Ishikawa (cell line): ENCODE results near the gene PGAM2.

ENCODE experiments used
- CEBPB ChIP-seq: IDR thresholded peaks from 2 replicates; pipeline ENCODE4 v1.6.1; 2012
- CREB1 ChIP-seq: IDR thresholded peaks from 2 replicates; pipeline ENCODE4 v1.6.1; 2012; ENCODE audit warnings: low read depth
- EGR1 ChIP-seq: IDR thresholded peaks from 2 replicates; pipeline ENCODE4 v1.6.1; 2012
- EP300 ChIP-seq: IDR thresholded peaks from 2 replicates; pipeline ENCODE4 v1.6.1; 2012; ENCODE audit warnings: borderline replicate concordance
- FOXM1 ChIP-seq: IDR thresholded peaks from 2 replicates; pipeline ENCODE4 v1.6.1; 2012; ENCODE audit warnings: low read depth, borderline replicate concordance
- NFIC ChIP-seq: IDR thresholded peaks from 2 replicates; pipeline ENCODE4 v1.6.1; 2012
- RAD21 ChIP-seq: IDR thresholded peaks from 2 replicates; pipeline ENCODE4 v1.6.1; 2012; ENCODE audit warnings: low read depth
- TAF1 ChIP-seq: IDR thresholded peaks from 2 replicates; pipeline ENCODE4 v1.6.1; 2012; ENCODE audit warnings: low read depth, mild to moderate bottlenecking
- TCF12 ChIP-seq: IDR thresholded peaks from 2 replicates; pipeline ENCODE4 v1.6.1; 2012; ENCODE audit warnings: low read depth
- TEAD4 ChIP-seq: IDR thresholded peaks from 2 replicates; pipeline ENCODE4 v1.6.1; 2012
- YY1 ChIP-seq: IDR thresholded peaks from 2 replicates; pipeline ENCODE4 v1.6.1; 2012; ENCODE audit warnings: low read depth
- ZBTB7A ChIP-seq: IDR thresholded peaks from 2 replicates; pipeline ENCODE4 v1.6.1; 2012; ENCODE audit warnings: low read depth
- TF ChIP-seq, protein P1 (sequence below): IDR thresholded peaks from 2 replicates; pipeline ENCODE4 v1.6.1; 2012
- TF ChIP-seq, protein P2 (sequence below): IDR thresholded peaks from 2 replicates; pipeline ENCODE4 v1.6.1; 2012; ENCODE audit warnings: low read depth, mild to moderate bottlenecking
- TF ChIP-seq, protein P3 (sequence below): IDR thresholded peaks from 2 replicates; pipeline ENCODE4 v1.6.1; 2012

PGAM2 gene

DNA sequence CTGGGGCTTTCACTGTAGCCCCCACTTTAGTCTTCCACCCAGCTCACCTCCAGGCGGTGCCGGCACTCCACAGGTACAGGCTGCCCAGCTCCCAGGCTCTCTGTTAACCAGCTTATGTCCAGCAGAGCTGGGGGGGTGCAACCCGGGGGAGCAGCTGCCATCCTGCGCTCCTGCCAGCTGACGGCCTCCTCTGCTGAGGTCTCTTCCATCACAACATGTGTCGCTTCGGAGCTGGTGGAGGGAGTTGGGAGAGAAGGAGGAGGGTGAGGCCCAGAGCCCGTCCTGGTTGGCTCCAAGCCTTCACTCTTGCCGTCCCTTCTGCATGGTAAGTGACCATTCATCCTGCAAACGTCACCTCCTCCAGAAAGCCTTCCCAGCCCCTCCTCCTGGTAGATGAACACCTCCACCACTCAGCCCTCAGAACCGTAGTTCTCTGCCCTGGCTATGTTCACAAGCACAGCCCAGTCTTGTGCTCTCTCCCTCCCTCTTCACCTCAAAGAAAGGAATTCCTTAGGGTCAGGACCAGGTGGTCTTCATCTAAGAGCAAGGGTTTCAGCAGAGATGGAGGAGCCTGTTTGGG is 15.4 kb upstream of the PGAM2 start:
- TF ChIP-seq RAD21 (no peak), ZBTB7A (no peak), CEBPB (no peak), EP300 (no peak), NFIC (no peak), CREB1 (no peak), YY1 (no peak), EGR1 (no peak), TAF1 (no peak)
- TF ChIP-seq, protein P1, sequence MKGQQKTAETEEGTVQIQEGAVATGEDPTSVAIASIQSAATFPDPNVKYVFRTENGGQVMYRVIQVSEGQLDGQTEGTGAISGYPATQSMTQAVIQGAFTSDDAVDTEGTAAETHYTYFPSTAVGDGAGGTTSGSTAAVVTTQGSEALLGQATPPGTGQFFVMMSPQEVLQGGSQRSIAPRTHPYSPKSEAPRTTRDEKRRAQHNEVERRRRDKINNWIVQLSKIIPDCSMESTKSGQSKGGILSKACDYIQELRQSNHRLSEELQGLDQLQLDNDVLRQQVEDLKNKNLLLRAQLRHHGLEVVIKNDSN, result no peak
- TF ChIP-seq, protein P2, sequence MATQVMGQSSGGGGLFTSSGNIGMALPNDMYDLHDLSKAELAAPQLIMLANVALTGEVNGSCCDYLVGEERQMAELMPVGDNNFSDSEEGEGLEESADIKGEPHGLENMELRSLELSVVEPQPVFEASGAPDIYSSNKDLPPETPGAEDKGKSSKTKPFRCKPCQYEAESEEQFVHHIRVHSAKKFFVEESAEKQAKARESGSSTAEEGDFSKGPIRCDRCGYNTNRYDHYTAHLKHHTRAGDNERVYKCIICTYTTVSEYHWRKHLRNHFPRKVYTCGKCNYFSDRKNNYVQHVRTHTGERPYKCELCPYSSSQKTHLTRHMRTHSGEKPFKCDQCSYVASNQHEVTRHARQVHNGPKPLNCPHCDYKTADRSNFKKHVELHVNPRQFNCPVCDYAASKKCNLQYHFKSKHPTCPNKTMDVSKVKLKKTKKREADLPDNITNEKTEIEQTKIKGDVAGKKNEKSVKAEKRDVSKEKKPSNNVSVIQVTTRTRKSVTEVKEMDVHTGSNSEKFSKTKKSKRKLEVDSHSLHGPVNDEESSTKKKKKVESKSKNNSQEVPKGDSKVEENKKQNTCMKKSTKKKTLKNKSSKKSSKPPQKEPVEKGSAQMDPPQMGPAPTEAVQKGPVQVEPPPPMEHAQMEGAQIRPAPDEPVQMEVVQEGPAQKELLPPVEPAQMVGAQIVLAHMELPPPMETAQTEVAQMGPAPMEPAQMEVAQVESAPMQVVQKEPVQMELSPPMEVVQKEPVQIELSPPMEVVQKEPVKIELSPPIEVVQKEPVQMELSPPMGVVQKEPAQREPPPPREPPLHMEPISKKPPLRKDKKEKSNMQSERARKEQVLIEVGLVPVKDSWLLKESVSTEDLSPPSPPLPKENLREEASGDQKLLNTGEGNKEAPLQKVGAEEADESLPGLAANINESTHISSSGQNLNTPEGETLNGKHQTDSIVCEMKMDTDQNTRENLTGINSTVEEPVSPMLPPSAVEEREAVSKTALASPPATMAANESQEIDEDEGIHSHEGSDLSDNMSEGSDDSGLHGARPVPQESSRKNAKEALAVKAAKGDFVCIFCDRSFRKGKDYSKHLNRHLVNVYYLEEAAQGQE, result no peak

DNA sequence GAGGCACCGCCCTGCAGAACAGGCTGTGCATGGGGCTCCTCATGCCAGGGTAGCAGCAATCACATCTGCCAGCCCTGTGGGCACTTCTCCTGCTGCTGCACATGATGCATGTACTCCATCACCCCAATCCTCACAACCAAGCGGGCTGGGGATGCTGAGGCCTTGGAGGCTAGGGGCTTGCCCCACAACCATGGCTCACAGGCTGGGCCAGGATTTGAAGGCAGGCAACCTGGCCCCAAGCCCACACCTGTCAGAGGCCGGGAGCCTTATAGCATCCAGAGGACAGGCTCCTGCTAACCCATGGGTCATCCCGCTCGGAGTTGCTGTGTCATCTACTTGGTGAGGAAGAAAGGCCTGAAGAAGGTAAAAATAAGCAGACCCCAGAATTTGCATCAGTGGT is 14.8 kb upstream of the PGAM2 start:
- TF ChIP-seq EGR1, result no peak
- TF ChIP-seq ZBTB7A, result no peak
- TF ChIP-seq TAF1, result no peak
- no peak for TF ChIP-seq TEAD4
- TF ChIP-seq EP300, result no peak
- no peak for TF ChIP-seq RAD21

DNA sequence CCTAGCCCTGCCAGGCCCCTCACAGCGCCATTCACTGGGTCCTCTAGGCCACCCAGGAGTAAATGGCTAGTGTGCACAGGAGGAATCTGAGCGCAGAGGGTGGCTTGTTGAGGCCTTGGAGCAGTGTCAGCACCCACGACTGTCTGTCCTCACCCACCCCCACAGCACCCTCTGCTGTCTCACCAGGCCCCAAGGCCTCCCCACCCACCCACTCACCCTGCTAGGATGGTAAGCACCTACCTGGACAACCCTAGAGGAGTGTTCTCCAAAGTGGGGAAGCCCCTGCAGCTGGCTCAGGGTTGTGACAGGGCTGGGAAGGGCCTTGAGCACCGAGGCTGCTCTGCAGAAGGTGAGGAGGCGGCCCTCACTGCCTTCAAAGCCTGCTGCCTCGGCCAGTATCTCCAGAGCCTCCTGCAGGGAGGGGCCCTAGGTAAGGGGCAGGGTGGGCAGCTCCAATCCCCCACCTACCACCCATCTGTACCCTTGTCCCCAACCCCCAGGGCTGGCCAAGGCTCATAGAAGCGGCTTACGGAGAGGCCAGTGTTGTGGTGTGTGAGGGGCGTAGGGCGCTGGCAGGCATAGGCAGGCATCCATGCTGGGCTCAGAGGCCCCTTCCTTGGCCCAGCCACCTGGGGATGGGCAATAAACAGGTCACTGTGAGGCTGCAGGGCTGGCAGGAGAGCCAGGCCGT is 14.1 kb upstream of the PGAM2 start:
- TF ChIP-seq FOXM1 (no peak), TEAD4 (no peak), ZBTB7A (no peak), EGR1 (no peak), YY1 (no peak), TCF12 (no peak), CEBPB (no peak), NFIC (no peak), TAF1 (no peak), CREB1 (no peak), EP300 (no peak)
- TF ChIP-seq, protein P3, sequence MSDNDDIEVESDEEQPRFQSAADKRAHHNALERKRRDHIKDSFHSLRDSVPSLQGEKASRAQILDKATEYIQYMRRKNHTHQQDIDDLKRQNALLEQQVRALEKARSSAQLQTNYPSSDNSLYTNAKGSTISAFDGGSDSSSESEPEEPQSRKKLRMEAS, result no peak

DNA sequence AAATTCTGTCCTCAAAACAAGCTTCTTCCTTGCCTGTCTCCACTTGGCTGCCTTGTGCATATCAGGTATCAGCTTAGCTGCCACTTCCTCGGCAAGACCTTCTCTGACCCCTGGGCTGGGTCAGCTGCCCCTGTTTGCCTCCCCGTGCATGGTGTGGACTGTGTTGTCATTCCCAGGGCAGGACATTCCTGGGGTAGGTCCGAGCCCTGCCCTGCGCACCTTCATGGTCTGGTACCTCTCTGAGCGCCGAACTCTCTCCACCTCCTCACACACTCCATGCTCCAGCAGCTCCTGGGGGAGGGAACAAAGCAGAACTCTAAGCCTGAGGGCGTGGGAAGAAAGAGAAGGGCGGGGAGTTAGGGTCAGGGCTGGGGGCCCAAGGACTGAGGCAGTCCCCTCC is 13.2 kb upstream of the PGAM2 start:
- TF ChIP-seq EP300 (no peak; the same call in 1 of the 2 replicates), TEAD4 (peak; percentile 64), TCF12 (peak; percentile 46; the same call in 1 of the 2 replicates)
- TF ChIP-seq, protein P3, result peak; percentile 60

DNA sequence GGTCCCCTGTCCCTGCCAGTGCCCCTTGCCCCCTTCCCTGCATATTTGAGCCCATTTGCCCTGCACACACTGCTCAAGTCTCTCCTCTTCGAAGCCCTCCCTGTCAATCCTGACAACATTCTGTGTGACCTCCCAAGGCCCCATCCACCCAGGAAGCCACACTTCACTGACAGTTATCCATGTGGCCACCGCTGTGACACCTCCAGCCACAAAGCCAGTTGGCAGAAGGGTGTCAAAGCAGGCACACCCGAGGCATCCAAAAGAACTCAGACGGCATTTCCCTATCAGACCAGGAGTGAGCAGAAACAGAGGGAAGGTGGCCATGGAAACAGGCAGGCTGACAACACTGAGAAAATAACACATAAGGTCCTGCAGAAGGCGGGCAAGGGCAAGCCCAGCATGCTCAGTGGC is 12.3 kb upstream of the PGAM2 start:
- TF ChIP-seq ZBTB7A (no peak), CREB1 (no peak)

DNA sequence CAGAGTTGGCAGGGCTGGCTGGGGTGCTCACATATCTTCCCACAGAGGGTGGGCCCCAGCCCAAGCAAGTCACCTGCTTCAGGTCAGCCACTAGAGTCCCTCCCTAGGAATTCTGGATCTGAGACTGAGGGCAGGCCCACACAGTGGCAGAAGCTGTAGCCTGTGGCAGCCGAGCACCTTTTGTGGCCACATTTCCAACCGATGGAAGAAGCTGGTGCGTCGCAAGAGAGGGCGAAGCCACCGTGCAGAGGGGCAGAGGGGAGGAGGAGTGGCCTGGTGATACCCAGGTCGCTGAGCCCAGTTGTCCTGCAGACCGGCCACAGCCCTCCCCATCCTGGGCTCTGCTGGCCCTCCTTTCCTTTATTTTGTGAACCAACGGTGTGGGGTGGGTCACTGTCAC is 11.7 kb upstream of the PGAM2 start:
- no peak for TF ChIP-seq YY1
- TF ChIP-seq CEBPB, result no peak
- no peak for TF ChIP-seq TEAD4
- TF ChIP-seq RAD21, result no peak
- TF ChIP-seq ZBTB7A, result no peak
- no peak for TF ChIP-seq TAF1
- no peak for TF ChIP-seq FOXM1
- TF ChIP-seq, protein P3, result no peak
- TF ChIP-seq, protein P2, result no peak
- TF ChIP-seq, protein P1, result no peak
- TF ChIP-seq EGR1, result no peak
- no peak for TF ChIP-seq TCF12
